GM10847 (cell line): Measurements from ENCODE around the gene KMT5C.

Source experiments
- POLR2A ChIP-seq: IDR thresholded peaks from 2 replicates; pipeline ENCODE4 v1.6.1; 2011; ENCODE audit not compliant: insufficient read length; ENCODE audit errors: extremely low read depth

KMT5C gene

DNA sequence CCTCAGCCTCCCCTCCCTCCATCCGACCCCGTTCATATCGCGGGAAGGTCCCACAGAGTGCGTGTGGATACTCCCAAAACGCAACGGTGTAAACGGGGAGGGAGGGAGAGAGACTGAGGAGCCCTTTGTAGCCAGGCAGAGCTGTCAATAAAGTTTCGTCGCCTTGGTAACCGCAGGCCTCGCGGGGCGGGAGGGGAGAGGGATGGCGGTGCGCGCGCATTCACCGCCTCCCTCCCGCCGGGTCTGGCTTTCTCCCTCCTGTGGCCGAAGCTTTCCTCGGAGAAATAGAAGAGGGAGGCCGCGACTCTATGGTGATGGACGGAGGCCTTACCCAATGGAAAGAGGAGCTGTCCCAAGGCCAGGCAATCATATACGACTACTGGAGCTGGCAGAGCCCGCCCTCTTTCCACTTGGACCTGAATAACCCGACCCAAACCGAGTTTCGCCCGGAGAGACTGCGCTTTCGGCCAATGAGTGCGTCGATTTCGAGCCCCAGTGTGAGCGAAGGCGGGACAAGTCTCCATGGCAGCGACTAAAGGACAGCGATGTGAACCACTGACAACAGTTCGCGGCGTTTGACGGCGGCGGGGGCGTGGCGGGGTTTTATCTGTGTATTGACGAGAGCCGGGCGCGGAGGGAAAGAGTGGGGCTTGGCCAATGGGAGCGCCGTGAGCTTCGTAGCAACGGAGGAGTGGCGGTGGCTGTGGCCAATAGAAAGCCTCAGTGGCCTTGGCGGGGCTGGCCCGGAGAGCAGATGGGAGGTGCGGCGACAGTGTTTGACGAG, at the start of gene KMT5C:
Gene KMT5C (plus strand): TSS at position 772 of the 784 bp plus-strand sequence. CDS start 2,061 bp downstream, outside the sequence.
- TF ChIP-seq POLR2A = no peak

DNA sequence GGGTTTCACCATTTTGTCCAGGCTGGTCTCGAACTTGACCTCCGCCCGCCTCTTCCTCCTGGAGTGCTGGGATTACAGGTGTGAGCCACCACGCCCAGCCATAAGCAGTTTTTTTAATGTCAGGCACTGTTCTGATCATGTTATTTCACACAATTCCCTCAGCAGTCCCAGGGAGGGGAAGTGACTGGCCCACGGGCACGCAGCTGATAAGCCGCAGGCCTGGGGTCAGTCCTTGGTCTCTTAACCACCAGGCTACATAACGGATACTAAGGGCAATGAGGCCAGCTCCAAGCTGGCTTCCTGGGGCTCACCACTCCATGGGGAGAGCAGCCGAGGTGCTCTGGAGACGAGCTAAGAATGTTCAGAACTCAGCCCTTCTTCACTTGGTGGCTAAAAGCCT, 42.4 kb upstream of the KMT5C start:
- TF ChIP-seq POLR2A = no peak

DNA sequence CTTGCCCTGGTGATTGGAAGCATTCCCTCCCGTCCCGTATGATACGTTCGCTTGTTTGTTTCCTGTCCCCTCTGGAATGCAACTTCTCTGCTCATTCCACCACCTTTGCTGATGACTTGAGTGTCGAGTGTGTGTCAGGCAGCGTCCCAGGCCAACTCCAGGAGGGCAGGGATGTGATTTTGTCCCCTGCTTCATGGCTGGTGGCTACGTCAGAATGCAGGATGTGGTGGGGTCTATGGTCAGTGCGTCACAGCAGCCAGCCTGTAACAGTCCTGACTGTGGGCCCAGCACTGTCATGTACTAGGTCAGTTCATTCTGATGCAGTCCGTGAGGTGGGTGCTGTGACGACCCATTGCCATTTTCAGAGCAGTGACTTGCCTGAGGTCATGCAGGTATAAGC, 39.7 kb upstream of the KMT5C start:
- TF ChIP-seq POLR2A = no peak

DNA sequence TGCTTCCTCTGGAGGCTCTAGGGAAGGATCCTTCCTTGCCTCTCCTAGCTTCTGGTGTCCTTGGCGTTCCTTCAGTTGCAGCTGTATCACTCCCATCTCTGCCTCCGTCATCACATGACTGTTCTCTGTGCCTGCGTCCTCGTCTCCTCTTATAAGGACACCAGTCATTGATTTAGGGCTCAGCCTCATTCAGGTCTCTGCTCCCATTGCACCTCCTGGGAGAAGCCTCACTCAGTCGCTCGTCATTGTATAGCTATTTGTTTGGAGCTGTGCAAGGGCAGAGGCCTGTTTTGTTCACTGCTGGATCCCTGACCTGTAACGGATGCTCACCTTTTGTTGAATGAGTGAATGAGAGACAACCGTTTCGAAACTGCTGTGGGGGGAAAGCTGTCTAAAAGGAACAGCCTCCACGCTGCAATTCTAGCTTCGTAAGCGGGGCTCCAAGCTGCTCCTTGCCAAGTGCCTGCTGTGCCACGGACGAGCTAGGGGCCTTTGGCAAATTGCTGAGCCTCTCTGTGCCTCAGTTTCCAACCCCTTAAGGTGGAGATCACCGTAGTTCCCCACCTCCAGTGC, 38.7 kb upstream of the KMT5C start:
- no peak for TF ChIP-seq POLR2A

DNA sequence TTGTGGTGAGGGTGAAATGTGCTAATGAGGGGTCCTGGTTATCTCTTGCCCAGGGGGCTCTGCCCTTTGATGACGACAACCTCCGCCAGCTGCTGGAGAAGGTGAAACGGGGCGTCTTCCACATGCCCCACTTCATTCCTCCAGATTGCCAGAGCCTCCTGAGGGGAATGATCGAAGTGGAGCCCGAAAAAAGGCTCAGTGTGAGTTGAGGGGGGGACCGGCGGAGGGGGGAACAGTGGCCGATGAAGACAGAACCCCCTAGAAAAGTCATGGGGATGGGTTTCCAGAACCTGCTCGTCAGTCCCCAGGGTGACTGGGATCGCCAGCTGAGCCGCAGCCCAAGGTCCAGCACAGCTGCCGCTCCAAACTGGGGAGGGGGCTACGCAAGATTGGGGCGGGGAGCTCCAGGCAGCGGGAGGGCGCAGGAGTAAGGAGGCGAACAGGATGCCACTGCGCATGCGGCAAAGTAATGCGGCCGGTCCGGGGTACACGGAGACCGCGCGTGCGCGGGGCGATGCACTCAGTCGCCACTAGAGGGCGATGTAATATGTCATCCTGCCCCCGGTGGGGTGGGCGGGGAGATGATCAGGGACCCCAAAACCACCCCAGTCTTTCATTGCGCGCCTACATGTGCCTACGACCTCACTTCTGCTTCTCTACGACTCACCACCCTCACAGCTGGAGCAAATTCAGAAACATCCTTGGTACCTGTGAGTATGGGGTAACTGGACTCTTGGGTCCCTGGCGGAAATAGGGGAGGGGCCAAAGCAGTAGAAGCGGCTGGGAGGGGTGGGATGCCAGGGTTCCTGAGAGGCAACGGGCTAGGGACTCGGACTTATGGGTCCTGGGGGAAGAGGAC, 38.0 kb upstream of the KMT5C start:
- TF ChIP-seq POLR2A = no peak

DNA sequence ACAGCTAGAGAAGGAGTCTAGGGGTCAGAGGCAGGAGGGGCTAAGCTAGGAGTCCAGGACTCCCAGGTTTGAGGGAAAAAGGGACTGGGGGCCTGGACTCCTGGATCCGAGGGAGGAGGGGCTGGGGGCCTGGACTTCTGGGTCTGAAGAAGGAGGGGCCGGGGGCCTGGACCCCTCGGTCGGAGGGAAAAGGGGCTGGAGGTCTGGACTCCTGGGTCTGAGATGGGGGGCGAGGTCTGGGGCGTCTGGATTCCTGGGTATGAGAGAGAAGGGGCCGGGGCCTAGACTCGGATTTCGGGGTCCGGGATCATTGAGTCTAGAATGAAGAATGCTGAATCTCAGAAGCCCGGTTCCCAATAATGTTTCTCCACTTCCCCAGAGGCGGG, 37.4 kb upstream of the KMT5C start:
- TF ChIP-seq POLR2A = no peak

DNA sequence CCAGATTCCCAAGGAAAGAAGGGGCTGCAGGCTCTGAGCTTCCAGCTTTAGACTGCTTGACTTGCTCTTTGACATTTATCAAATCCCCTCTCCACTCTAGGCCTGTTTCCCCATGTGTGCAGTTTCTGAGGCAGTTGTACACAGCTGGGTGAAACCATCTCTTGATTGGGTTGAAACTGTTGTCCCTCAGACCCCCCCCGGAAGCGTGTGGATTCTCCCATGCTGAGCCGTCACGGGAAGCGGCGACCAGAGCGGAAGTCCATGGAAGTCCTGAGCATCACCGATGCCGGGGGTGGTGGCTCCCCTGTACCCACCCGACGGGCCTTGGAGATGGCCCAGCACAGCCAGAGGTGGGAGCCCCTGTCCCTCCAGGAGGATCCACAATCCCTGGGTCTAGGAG, 36.2 kb upstream of the KMT5C start:
- TF ChIP-seq POLR2A = no peak

DNA sequence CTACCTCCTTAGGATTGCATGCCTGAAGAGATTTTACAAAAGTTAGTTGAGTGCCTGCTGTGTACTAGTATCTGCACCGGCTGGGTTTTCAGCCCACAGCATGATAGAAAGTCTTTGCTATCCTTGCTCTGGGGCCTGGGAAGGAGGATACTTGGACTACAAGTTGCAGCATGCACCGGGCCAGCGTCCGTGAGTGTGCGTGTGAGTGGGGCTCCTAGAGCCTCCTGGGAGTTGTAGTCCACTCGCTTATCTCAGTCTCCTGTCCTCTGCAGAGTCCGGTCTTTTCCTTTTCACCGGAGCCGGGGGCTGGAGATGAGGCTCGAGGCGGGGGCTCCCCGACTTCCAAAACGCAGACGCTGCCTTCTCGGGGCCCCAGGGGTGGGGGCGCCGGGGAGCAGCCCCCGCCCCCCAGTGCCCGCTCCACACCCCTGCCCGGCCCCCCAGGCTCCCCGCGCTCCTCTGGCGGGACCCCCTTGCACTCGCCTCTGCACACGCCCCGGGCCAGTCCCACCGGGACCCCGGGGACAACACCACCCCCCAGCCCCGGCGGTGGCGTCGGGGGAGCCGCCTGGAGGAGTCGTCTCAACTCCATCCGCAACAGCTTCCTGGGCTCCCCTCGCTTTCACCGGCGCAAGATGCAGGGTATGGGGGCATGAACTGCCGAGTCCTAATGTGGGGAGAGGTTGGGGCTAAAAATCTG, 35.2 kb upstream of the KMT5C start:
- TF ChIP-seq POLR2A = no peak

DNA sequence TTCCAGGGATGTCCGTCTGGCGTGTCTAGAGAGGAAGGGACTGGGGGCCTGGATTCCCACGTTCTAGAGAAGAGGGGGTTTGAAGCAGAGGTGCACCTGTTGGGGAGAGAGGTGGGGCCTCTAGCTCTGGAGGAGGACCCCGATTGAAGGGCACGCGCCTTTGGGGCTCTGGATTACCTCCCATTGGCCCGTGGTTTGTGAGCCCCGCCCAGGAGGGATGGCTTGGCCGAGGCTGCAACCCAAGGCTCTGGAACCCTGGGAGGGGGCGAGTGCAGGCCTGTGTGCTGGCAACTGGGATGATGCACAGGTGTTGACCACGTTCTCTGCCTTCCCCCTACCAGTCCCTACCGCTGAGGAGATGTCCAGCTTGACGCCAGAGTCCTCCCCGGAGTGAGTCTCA, 34.7 kb upstream of the KMT5C start:
- no peak for TF ChIP-seq POLR2A

DNA sequence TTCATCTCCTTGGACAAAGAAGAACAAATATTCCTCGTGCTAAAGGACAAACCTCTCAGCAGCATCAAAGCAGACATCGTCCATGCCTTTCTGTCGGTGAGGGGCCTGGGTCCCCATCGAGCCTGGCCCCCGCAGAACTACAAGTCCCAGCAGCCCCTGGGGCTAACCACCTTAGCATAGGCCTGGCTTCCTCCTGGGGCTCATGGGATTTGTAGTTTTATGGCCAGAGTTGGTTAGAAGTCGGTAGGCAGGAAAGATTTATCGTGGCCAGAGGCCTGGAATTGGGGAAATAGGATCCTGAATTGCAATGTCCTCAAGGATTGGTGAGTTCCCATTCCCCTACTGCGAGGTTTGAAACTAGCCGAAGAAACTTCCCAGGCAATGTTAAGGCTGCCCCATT, 34.2 kb upstream of the KMT5C start:
- TF ChIP-seq POLR2A = no peak

DNA sequence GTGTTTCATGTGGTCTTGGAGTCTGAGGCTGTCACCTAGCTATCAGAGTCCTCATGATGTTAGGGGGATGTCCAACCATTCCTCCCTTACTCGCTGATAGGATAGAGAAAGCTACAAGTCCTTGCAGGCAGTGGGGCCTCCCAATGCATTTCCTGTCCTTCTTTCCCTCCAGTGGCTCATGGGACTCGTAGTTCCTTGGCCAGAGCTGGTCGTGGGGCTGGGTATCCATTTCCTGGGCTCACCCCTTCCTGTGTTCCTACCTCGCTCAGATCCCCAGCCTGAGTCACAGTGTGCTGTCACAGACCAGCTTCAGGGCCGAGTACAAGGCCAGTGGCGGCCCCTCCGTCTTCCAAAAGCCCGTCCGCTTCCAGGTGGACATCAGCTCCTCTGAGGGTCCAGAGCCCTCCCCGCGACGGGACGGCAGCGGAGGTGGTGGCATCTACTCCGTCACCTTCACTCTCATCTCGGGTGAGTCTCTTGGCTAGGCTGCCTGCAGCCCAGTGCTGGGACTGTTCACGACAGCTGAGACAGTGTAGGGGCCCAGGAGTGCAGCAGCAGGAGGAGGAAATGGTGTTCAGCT, 33.6 kb upstream of the KMT5C start:
- TF ChIP-seq POLR2A = no peak

DNA sequence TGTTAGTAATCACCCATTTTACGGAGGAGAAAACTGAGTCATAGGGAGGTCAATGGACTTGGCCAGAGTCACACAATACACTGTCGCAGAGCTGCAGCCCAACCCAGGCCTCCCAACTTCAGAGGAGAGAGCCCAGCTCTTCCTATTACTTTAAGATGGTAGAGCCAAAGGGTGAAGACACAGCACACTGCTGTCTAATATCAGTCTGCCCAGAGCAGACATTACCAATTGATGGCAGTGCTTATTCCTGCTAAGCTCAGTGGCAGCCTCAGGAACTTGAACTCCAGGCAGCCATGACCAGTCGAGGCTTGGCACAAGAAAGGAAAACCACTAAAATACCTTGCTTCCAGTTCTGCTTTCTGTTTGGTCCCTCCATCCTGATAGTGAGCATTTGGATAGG, 33.0 kb upstream of the KMT5C start:
- TF ChIP-seq POLR2A = no peak

DNA sequence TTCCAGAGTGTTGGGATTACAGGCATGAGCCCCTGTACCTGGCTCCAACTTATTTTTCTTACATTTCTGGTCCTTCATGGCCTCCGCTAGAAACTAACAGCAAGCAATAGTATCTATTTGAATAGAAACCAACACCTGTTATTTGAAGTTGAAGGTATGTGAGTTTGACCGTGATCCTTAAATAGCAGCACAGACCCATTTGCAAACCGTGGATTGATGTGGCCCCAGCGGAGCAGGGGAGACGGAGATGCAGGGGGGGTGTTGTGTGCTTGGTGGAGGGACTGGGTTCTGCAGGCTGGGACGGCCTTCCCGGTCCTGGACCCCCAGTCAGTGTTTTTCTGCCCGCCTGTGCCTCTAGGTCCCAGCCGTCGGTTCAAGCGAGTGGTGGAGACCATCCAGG, 31.4 kb upstream of the KMT5C start:
- no peak for TF ChIP-seq POLR2A

DNA sequence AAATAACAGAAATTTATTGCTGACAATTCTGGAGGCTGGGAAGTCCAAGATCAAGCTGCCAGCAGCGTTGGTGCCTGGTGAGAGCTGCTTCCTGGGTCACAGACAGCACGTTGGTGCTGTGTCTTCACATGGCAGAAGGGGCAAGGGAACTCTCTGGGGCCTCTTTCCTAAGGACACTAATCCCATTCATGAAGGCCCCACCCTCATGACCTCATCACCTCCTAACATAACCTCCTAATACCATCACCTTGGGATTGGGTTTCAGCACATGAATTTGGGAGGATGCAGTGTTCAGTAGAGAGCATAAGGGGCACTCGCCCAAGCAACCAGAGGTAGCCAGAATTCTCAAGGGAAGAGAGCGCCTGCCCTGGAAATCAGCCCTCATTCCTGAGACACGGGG, 30.2 kb upstream of the KMT5C start:
- no peak for TF ChIP-seq POLR2A

DNA sequence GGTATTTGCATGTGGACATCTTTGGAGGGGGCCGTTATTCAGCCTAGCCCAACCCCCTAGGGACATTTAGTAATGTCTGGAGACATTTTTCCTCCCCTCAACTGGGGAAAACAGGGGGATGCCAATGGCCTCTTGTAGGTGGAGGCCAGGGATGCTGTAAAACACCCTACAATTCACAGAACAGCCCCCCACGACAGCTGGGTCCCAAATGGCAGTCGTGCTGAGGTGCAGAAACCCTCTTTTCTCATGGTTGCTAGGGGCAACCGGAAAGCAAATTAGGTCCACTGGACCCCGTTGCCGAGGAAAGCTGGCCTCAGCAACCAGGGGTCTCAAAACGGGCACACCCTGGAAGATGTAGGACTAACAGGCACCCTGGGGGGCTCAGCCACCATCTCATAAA, 29.2 kb upstream of the KMT5C start:
- TF ChIP-seq POLR2A = no peak
